GM19467 (cell line): ENCODE results near the gene CYB5B.

Source experiments
- ATAC-seq: cut with Tn5 transposase; IDR thresholded peaks from one replicate; pipeline ENCODE4 v1.9.1; 2021; ENCODE audit warnings: mild to moderate bottlenecking, moderate library complexity; ENCODE audit not compliant: unreplicated experiment

Gene CYB5B

DNA sequence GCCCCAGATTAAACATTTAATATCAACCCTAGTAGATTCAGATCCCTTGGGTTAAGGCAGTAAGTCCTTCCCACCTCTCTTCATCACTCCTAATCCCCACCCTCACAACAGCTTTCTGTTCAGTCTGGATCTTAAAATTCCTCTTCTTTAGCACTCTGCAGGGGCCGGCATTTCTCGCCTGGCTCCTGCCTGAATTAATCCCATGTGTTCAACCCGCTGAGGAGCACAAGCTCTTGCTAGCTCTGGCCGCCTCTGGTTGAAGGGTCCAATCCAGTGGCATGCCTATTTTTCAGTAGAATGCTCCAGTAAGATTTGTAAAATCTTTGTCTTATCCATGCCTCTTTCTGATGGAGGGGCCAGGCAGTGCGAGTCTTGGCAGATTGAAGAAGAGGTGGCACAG is 59.2 kb downstream of the CYB5B start:
- ATAC-seq = no peak

- ATAC-seq = no peak
Measured at GRCh38 chr16:69485361-69485760, 60.9 kb downstream of the CYB5B start.

DNA sequence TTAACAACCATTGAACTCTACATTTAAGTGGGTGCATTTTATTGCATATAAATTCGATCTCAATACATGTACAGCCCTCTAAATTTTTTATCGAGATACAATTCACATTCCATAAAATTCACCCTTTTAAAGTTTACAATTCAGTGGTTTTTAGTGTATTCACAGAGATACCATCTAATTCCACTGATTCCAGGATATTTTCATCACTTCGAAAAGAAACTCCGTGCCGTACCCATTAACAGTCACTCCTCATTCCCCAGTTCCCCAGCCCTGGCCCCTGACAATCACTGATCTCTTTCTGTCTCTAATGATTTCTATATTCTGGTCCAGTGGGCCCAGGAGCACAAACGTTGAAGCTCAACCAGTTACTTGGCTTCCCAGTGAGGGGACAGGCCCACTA is 61.4 kb downstream of the CYB5B start:
- no peak for ATAC-seq

GRCh38 chr16:69486272-69486671 is 61.9 kb downstream of the CYB5B start:
- ATAC-seq = no peak

DNA sequence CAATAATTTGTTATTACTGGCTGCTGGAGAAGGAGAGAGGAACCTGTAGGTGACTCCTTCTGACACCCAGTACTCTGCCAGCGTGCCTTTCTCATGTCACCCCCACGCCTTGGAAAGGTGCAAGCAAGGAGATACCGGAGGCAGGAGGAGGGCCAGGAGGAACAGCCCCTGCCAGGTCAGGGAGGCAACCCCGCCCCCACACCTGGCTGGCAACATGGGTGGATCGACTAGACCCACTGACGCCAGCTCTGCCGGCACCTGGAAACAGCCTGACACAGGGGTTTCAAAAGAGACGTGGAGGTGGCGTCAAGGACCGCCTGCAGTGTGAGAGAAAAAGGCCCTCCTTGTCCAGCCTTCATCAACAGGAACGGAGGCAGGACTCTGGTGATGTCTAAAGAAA is 62.3 kb downstream of the CYB5B start:
- ATAC-seq = no peak

- no peak for ATAC-seq
Measured at GRCh38 chr16:69490707-69491324, 66.4 kb downstream of the CYB5B start.

DNA sequence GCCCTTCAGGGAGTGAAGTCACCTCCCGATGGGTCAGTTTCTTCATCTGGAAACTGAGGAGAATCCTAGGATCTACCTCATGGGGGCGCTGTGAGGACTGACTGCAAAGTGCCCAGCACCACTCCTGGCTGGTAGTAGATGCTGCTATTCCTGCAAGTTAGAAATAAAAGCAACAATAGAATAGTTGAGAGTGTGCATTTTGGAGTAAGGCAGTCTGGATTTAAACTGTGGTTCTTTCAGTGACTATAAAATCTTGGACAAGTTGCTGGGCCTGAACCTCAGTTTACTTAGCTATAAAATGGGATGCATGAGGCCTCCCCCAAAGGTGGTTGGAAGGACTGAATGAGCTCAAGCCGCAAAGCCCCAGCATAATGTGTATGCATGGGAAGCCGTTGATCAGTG is 70.6 kb downstream of the CYB5B start:
- ATAC-seq = no peak

- ATAC-seq = no peak
Measured at GRCh38 chr16:69495821-69496220, 71.4 kb downstream of the CYB5B start.

- no peak for ATAC-seq
Measured at GRCh38 chr16:69496376-69496775, 72.0 kb downstream of the CYB5B start.

DNA sequence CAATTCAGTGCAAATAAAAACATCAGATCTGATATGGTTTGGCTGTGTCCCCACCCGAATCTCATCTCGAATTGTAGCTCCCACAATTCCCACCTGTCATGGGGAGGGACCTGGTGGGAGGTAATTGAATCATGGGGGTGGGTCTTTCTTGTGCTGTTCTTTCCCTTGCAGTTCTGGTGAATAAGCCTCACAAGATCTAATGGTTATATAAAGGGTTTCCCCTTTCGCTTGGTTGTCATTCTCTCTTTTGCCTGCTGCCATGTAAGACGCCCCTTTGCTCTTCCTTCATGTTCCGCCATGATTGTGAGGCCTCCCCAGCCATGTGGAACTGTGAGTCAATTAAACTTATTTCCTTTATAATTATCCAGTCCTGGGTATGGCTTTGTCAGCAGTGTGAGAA is 72.5 kb downstream of the CYB5B start:
- no peak for ATAC-seq

DNA sequence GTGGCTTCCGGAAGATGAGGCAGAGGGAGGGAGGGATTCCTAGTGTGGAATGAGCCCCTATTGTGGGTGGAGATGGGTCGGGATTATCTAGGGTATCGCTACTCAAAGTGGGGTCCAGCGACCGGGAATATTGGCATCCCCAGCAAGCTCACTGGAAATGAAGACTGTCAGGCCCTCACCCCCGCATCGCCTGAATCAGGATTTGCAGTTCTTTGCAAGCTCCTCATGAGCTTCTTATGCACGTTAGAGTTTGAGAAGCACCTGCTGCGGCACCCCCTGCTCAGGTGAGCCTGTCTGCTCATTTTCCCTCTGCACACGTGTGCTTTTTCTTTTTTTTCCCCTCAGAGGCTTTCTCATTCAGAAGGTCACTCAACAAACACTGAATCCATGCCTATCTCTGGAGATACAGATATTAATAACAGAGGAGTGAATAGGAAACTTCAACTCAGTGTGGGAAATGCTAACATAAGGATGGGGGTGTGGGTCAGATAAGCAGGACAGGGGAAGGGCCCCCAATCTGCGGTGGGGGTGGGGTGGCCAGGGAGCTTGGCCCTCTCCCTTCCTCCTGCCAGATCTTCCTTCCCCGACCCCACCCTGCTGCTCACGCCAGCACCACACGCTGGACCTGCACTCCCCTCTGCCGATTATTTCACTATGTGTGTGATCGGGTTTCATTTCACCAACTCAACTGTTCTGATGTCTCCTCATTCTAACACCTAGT is 73.6 kb downstream of the CYB5B start:
- ATAC-seq = no peak

GRCh38 chr16:69498926-69499325 is 74.5 kb downstream of the CYB5B start:
- ATAC-seq = no peak

DNA sequence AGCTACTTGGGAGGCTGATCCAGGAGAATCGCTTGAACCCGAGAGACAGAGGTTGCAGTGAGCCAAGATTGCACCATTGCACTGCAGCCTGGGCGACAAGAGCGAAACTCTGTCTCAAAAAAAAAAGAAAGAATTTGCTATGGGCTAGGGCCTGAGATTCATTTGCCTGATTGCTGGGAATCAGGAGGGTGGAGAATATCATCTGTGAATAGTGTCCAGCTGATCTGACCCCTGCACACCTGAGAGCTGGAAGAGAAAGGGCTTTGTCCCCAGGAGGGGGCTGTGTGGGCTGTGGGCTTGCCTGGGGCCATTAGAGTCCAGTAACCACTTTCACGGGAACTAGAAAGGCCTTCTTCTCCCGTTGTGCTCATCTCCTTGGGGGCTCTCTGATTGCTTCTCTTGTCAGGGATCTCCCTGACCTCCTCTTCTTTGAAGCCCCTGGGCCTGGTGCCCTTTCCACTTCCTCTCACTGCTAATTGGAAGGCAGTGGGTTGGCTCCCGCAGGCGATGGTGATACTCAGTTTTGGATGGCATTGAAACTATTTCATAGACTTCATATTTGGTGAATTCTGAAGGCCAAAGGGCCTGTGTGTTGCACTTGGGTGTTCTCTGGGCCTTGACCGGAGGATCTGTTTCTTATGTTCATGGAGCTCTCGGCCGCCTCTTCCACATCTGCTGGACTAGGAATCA is 75.3 kb downstream of the CYB5B start:
- no peak for ATAC-seq

DNA sequence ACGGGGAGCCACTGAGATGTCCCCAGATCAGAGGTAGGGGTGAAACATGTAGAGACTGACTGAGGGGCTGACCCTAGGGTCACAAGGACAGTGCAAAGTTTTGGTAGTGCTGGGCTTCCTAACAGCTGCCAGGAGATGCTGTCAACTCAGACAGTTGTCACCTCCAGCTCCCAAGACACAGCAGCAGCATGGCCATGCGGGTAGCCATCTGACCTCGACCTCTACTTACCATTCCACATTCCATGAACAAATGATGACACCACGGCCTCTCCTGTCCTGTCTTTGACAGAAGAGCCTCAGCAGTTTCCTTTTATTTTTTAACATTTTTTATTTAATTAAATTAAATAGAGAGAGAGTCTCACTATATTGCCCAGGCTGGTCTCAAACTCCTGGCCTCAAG is 76.1 kb downstream of the CYB5B start:
- no peak for ATAC-seq

DNA sequence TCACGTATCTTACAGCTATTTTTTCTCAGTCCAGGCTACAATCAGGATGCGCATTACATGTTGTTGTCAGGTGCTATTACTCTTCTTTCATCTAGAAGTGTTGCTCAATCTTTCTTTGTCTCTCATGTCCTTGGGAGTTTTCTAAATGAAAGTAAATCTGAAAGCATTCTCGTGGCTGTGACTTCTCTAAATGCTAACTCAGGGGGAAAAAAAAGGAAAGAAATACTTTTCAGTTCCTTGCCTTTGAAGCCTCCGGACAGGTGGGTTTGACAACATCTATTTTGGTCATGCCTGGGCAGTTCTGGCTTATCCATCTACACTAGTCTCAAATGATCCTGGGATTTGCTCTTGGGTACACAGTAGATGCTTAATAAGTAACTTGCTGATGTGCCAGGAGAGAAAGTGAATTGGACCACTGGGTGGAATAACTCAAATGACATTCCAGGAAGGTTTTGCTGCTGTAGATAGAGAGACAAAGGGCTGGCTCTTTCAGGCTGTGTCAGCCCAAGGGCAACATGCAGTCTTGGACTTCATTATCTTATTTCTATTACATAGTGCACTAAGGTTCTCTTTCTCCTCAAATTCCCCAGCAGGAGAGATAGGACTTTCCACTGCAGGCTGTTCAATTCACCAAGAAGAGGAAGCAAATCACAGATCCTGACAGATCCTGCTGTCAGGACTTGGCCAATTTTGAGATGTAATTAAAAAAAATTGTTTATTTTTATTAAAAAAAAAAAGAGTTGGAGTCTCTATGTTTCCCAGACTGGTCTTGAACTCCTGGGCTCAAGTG is 77.7 kb downstream of the CYB5B start:
- ATAC-seq = no peak

- ATAC-seq = no peak
Measured at GRCh38 chr16:69503244-69503643, 78.8 kb downstream of the CYB5B start.

DNA sequence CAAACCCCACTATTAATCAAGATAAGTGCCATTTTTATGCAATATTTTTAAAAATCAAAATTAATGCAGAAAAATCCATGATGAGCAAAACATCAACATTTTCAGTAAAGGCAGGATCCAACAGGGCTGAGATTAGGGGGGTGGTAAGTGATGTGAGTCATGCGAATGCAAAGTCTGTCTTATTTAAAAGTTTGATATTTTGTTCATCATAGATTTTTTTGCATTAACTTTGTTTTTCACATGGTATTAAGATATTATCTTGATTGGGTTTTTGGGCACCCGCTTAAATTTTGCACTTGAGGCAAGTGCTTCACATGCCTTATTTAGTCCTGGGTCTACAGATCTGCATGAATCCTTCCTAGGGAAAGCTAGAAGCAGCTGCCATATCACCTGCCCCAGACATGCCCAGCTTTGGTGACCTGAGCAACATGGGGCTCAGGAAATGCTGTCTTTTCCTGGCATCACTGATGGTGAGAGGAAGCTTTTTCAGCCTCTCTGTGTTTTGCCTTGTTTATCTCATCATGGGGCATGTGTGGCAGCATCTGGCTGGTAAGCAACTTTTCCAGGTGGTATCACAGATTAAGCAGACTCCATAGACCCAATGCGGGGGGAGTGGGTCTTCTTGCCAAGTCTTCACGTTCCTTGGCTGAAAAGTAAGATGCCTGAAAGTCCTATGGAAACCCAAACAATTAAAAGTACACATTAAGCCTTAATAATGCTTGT is 83.8 kb downstream of the CYB5B start:
- ATAC-seq = no peak

- no peak for ATAC-seq
Measured at GRCh38 chr16:69509125-69509524, 84.7 kb downstream of the CYB5B start.

DNA sequence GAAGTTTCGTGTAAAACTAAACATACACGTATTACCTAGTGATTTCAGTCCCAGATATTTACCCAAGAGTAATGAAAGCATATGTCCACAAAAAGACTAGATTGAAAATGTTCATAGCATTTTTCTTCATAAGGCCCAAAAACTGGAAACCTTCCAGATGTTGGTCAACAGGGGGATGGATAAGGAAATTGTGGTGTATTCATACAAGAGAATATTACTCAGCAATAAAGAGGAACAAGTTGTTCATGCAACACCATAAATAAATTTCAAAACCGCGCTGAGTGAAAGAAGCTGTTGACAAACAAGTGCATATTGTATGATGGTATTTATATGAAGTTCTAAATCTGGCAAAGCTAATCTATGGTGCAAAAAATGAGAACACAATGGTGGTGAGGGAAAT is 87.2 kb downstream of the CYB5B start:
- ATAC-seq = no peak

- ATAC-seq = no peak
Measured at GRCh38 chr16:69513180-69513966, 89.0 kb downstream of the CYB5B start.
